K562 (cell line): ENCODE results near the gene FIZ1. TPM values are rescaled to one million over a fixed set of nuclear protein-coding genes. Genes with fewer than 3 reads are reported as not detected.

Experiments
- ATAC-seq: fragments of 200-7000 bp; cut with Tn5 transposase; 3 replicates; pipeline ENCODE4 v1.9.1; 2020; ENCODE audit warnings: moderate library complexity
- BruUV-seq: library from RNA; stranded (reverse); fragments of 400-500 nt; replicated peaks from 2 replicates; lab custom pipeline; 2021; lab: Mats Ljungman, UMichigan
- CTCF ChIA-PET: fragments of 300-600 bp; formaldehyde crosslinking; extraction: SDS; loops from one replicate; lab custom pipeline; 2021; ENCODE audit warnings: low intra/inter-chr PET ratio; lab: Yijun Ruan, JAX
- POLR2A ChIA-PET: fragments of 300-600, 350-650 bp; sonication (Branson Sonifier 250); formaldehyde crosslinking; extraction: SDS; loops from one replicate; lab custom pipeline; 2021; ENCODE audit warnings: antibody characterized with exemption, inconsistent platforms; lab: Yijun Ruan, JAX
- DNase-seq, 4 experiments: peaks; one replicate each; pipeline versions ENCODE4 v3.0.0 to v3.0.0-alpha.2; 2011 to 2018; ENCODE audit warnings: low spot score in 3 of 4, mixed read lengths in 3 of 4; ENCODE audit errors: extremely low read depth in 1 of 4
- FAIRE-seq: peaks from 2 replicates; lab custom pipeline; 2011; peaks lifted over from hg19 to GRCh38; lab: Jason Lieb, UNC
- H2AFZ ChIP-seq: 2 replicates; pipeline ENCODE4 v1.6.0; 2011; ENCODE audit warnings: low read depth, low read length, control low read depth, inconsistent platforms
- H3K27ac ChIP-seq: fragments of 200-600 bp; 3 replicates; pipeline ENCODE4 v1.8.0; 2011; ENCODE audit warnings: low read depth, mild to moderate bottlenecking, control low read depth, inconsistent platforms, low read length, moderate library complexity, mixed read lengths; ENCODE audit errors: extremely low read depth
- H3K27me3 ChIP-seq, 2 experiments: fragments of 300-600 bp in 1 of 2; 2 replicates in 1 of 2; 3 replicates in 1 of 2; pipeline versions ENCODE4 v1.6.0 to v1.8.0; 2011; ENCODE audit warnings: inconsistent platforms in 2 of 2, low read length in 2 of 2, mild to moderate bottlenecking in 1 of 2, mixed read lengths in 1 of 2, moderate library complexity in 1 of 2; ENCODE audit not compliant: control insufficient read depth in 2 of 2, insufficient read depth in 2 of 2
- H3K36me3 ChIP-seq: fragments of 300-600 bp; 3 replicates; pipeline ENCODE4 v1.8.0; 2011; ENCODE audit warnings: mild to moderate bottlenecking, low read length, inconsistent platforms; ENCODE audit not compliant: control insufficient read depth, insufficient read depth
- H3K4me1 ChIP-seq, 2 experiments: fragments of 200-600 bp in 1 of 2; replicated peaks in 1 of 2; 2 replicates in 1 of 2; 3 replicates in 1 of 2; pipeline versions ENCODE4 v1.5.1 to v1.8.0; 2011; ENCODE audit warnings: inconsistent platforms in 2 of 2, low read length in 2 of 2, mild to moderate bottlenecking in 1 of 2, mixed read lengths in 1 of 2, moderate library complexity in 1 of 2; ENCODE audit not compliant: control insufficient read depth in 2 of 2, insufficient read depth in 2 of 2
- H3K4me2 ChIP-seq: 2 replicates; pipeline ENCODE4 v1.6.1; 2011; ENCODE audit warnings: low read length, control low read depth, inconsistent platforms, mixed read lengths; ENCODE audit not compliant: insufficient read depth
- H3K4me3 ChIP-seq: fragments of 200-600 bp; sonication (generic), shearing (Covaris generic); 2 replicates; pipeline ENCODE4 v1.5.1; 2016; ENCODE audit warnings: control low read depth, inconsistent platforms
- H3K79me2 ChIP-seq: fragments of 200-600 bp; 3 replicates; pipeline ENCODE4 v1.8.0; 2011; ENCODE audit warnings: low read length, inconsistent platforms; ENCODE audit not compliant: control insufficient read depth, insufficient read depth
- H3K9ac ChIP-seq, 2 experiments: 2 replicates each; pipeline versions ENCODE4 v1.6.0 to v1.6.1; 2011; ENCODE audit warnings: low read depth in 2 of 2, low read length in 2 of 2, control low read depth in 1 of 2, inconsistent platforms in 1 of 2, mild to moderate bottlenecking in 1 of 2, mixed read lengths in 1 of 2; ENCODE audit not compliant: insufficient read depth in 1 of 2
- H3K9me1 ChIP-seq: one replicate; pipeline ENCODE4 v1.6.0; 2011; ENCODE audit warnings: inconsistent platforms, mild to moderate bottlenecking, low read length, moderate library complexity; ENCODE audit not compliant: control insufficient read depth, insufficient read depth
- H3K9me3 ChIP-seq: replicated peaks from 2 replicates; pipeline ENCODE4 v1.5.1; 2011; ENCODE audit warnings: low read depth, low read length, inconsistent platforms; ENCODE audit not compliant: control insufficient read depth, insufficient read depth
- H4K20me1 ChIP-seq: replicated peaks from 2 replicates; pipeline ENCODE4 v1.6.1; 2011; ENCODE audit warnings: low read length, inconsistent platforms, mixed read lengths; ENCODE audit not compliant: control insufficient read depth, insufficient read depth
- FOS ChIP-seq: IDR thresholded peaks from 3 replicates; pipeline ENCODE4 v1.6.1; 2011; ENCODE audit not compliant: insufficient read length; ENCODE audit errors: extremely low read depth
- HNRNPLL ChIP-seq: fragments of 200-400 bp; formaldehyde crosslinking; IDR thresholded peaks from 2 replicates; pipeline ENCODE4 v1.6.1; 2017; ENCODE audit warnings: low read length, low read depth, mild to moderate bottlenecking; ENCODE audit not compliant: poor library complexity, severe bottlenecking
- KAT7 ChIP-seq: sonication (generic); formaldehyde crosslinking; IDR thresholded peaks from 2 replicates; pipeline ENCODE4 v1.8.0; 2022; ENCODE audit warnings: missing genetic modification reagents, mild to moderate bottlenecking, borderline replicate concordance
- MEIS2 ChIP-seq: fragments of 450-650 bp; IDR thresholded peaks from 2 replicates; pipeline ENCODE4 v1.6.1; 2014; ENCODE audit warnings: mild to moderate bottlenecking; ENCODE audit not compliant: partially characterized antibody
- POLR2A ChIP-seq: fragments of 450-650 bp; conservative IDR thresholded peaks from 2 replicates; pipeline ENCODE4 v1.6.1; 2016
- RBFOX2 ChIP-seq: fragments of 200-400 bp; formaldehyde crosslinking; IDR thresholded peaks from 2 replicates; pipeline ENCODE4 v1.6.1; 2017; ENCODE audit warnings: low read depth, mild to moderate bottlenecking, low read length, moderate library complexity
- RBM39 ChIP-seq: fragments of 200-400 bp; formaldehyde crosslinking; optimal IDR thresholded peaks from 2 replicates; pipeline ENCODE3; 2018; ENCODE audit warnings: low read depth, low read length
- RFX5 ChIP-seq: IDR thresholded peaks from 2 replicates; pipeline ENCODE4 v1.6.1; 2011; ENCODE audit warnings: low read depth, mild to moderate bottlenecking, improper control_type of control experiment, low read length
- WGBS: fragments of 100-300 bp; shearing (Covaris generic); methylation state at CpG from one replicate; pipeline ENCODE4 v1.1.6; 2016; ENCODE audit warnings: low coverage, mixed read lengths; ENCODE audit not compliant: insufficient coverage; ENCODE audit errors: missing lambda C conversion rate; 5-methylcytosine and 5-hydroxymethylcytosine counted together
- in situ Hi-C: fragments of 300-500 bp; cut with MboI; formaldehyde crosslinking; loops from 4 replicates; pipeline ENCODE4 v1.15.0; 2018; ENCODE audit warnings: inconsistent platforms, mixed read lengths
- intact Hi-C: fragments of 100-400 bp; cut with micrococcal nuclease; formaldehyde crosslinking; loops from 2 replicates; pipeline ENCODE4 v1.14.2; 2022
- polyA plus RNA-seq, 8 experiments: library from polyadenylated mRNA; depleted of rRNA in 4 of 8; stranded (reverse) in 5 of 8; unstranded in 3 of 8; fragments of >200 nt; fragmentation: Nextera tagmentation in 2 of 8; fragmentation: Illumina TruSeq in 1 of 8; extraction: Ambion mirVana in 2 of 8; extraction: Trizol in 1 of 8; gene quantifications; 2 replicates each; pipeline versions ENCODE4 v1.2.1 to v1.2.3, GENCODE V29; 2011 to 2014; ENCODE audit warnings: inconsistent platforms in 1 of 8, missing spikeins in 1 of 8
- total RNA-seq, 7 experiments: library from RNA; depleted of rRNA in 6 of 7; stranded (reverse); fragments of >200 nt in 6 of 7; fragmentation: Illumina TruSeq in 2 of 7; extraction: Trizol in 2 of 7; gene quantifications; 2 replicates each; pipeline versions ENCODE4 v1.2.1 to v1.2.3, GENCODE V29; 2011 to 2021; ENCODE audit warnings: low replicate concordance in 1 of 7
- TF ChIP-seq, protein P1 (sequence below): fragments of 450-650 bp; IDR thresholded peaks from 2 replicates; pipeline ENCODE4 v1.6.1; 2016; ENCODE audit warnings: mild to moderate bottlenecking, moderate library complexity
- TF ChIP-seq, protein P2 (sequence below): sonication (generic); formaldehyde crosslinking; IDR thresholded peaks from 2 replicates; pipeline ENCODE4 v1.8.0; 2022; ENCODE audit warnings: missing genetic modification reagents, mild to moderate bottlenecking, moderate library complexity, borderline replicate concordance

FIZ1 gene
- total and polyA plus RNA-seq, 9 of the 15 experiments (the other 6 are each of a cell fraction or from before 2014, with no cell fraction given) = 0.79 to 17.5 (median 5.5) TPM

GRCh38 chr19:55644191-55644833 lies 45.0 kb upstream of the FIZ1 start:
- FAIRE-seq = no peak
- no peak overlapping the region for H2AFZ ChIP-seq
- H3K4me1 ChIP-seq = peaks cover 45 to 78% of the 10 kb centered on the region in 2 experiments
- no peaks in the 10 kb centered on the region for H4K20me1 ChIP-seq
- H3K4me2 ChIP-seq = peak overlapping the region; percentile 90
- no peaks in the 10 kb centered on the region for H3K9me1 ChIP-seq
- peaks cover 79% of the 10 kb centered on the region for H3K79me2 ChIP-seq
- peak overlapping the region; percentile 74 for H3K27ac ChIP-seq
- 33% methylated on average over 12 of the region's 12 CpGs for WGBS
- DNase-seq = no peak
- in situ Hi-C loops (loop anchor here (25.0 kb wide), 2 partner anchors 507 to 668 kb away; partner anchors contain the start of genes TNNT1 and ZSCAN5A), intact Hi-C loops (no loop called here)
- ChIA-PET CTCF (interaction anchor here (1.0 kb wide), 1 partner anchor 10 kb away, joined by 3 read pairs; no protein-coding TSS in a partner anchor), POLR2A (no interaction called here)
- H3K9ac ChIP-seq = peak overlapping the region; percentile 88 to 98
- H3K4me3 ChIP-seq = peak overlapping the region; percentile 94
- no TSS peak for BruUV-seq
- H3K27me3 ChIP-seq = no peaks in the 10 kb centered on the region
- ATAC-seq = no peak
- H3K9me3 ChIP-seq = no peaks in the 10 kb centered on the region
- no peak for TF ChIP-seq KAT7 (CRISPR knock-in tag)
- TF ChIP-seq, protein P1, sequence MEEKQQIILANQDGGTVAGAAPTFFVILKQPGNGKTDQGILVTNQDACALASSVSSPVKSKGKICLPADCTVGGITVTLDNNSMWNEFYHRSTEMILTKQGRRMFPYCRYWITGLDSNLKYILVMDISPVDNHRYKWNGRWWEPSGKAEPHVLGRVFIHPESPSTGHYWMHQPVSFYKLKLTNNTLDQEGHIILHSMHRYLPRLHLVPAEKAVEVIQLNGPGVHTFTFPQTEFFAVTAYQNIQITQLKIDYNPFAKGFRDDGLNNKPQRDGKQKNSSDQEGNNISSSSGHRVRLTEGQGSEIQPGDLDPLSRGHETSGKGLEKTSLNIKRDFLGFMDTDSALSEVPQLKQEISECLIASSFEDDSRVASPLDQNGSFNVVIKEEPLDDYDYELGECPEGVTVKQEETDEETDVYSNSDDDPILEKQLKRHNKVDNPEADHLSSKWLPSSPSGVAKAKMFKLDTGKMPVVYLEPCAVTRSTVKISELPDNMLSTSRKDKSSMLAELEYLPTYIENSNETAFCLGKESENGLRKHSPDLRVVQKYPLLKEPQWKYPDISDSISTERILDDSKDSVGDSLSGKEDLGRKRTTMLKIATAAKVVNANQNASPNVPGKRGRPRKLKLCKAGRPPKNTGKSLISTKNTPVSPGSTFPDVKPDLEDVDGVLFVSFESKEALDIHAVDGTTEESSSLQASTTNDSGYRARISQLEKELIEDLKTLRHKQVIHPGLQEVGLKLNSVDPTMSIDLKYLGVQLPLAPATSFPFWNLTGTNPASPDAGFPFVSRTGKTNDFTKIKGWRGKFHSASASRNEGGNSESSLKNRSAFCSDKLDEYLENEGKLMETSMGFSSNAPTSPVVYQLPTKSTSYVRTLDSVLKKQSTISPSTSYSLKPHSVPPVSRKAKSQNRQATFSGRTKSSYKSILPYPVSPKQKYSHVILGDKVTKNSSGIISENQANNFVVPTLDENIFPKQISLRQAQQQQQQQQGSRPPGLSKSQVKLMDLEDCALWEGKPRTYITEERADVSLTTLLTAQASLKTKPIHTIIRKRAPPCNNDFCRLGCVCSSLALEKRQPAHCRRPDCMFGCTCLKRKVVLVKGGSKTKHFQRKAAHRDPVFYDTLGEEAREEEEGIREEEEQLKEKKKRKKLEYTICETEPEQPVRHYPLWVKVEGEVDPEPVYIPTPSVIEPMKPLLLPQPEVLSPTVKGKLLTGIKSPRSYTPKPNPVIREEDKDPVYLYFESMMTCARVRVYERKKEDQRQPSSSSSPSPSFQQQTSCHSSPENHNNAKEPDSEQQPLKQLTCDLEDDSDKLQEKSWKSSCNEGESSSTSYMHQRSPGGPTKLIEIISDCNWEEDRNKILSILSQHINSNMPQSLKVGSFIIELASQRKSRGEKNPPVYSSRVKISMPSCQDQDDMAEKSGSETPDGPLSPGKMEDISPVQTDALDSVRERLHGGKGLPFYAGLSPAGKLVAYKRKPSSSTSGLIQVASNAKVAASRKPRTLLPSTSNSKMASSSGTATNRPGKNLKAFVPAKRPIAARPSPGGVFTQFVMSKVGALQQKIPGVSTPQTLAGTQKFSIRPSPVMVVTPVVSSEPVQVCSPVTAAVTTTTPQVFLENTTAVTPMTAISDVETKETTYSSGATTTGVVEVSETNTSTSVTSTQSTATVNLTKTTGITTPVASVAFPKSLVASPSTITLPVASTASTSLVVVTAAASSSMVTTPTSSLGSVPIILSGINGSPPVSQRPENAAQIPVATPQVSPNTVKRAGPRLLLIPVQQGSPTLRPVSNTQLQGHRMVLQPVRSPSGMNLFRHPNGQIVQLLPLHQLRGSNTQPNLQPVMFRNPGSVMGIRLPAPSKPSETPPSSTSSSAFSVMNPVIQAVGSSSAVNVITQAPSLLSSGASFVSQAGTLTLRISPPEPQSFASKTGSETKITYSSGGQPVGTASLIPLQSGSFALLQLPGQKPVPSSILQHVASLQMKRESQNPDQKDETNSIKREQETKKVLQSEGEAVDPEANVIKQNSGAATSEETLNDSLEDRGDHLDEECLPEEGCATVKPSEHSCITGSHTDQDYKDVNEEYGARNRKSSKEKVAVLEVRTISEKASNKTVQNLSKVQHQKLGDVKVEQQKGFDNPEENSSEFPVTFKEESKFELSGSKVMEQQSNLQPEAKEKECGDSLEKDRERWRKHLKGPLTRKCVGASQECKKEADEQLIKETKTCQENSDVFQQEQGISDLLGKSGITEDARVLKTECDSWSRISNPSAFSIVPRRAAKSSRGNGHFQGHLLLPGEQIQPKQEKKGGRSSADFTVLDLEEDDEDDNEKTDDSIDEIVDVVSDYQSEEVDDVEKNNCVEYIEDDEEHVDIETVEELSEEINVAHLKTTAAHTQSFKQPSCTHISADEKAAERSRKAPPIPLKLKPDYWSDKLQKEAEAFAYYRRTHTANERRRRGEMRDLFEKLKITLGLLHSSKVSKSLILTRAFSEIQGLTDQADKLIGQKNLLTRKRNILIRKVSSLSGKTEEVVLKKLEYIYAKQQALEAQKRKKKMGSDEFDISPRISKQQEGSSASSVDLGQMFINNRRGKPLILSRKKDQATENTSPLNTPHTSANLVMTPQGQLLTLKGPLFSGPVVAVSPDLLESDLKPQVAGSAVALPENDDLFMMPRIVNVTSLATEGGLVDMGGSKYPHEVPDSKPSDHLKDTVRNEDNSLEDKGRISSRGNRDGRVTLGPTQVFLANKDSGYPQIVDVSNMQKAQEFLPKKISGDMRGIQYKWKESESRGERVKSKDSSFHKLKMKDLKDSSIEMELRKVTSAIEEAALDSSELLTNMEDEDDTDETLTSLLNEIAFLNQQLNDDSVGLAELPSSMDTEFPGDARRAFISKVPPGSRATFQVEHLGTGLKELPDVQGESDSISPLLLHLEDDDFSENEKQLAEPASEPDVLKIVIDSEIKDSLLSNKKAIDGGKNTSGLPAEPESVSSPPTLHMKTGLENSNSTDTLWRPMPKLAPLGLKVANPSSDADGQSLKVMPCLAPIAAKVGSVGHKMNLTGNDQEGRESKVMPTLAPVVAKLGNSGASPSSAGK = no peak
- TF ChIP-seq RBFOX2 = peak; percentile 31; the same call in 1 of the 2 replicates
- TF ChIP-seq, protein P2, sequence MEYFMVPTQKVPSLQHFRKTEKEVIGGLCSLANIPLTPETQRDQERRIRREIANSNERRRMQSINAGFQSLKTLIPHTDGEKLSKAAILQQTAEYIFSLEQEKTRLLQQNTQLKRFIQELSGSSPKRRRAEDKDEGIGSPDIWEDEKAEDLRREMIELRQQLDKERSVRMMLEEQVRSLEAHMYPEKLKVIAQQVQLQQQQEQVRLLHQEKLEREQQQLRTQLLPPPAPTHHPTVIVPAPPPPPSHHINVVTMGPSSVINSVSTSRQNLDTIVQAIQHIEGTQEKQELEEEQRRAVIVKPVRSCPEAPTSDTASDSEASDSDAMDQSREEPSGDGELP (CRISPR knock-in tag) = peak; percentile 7; the same call in 1 of the 2 replicates
- no peak for TF ChIP-seq FOS
- no peak for TF ChIP-seq RFX5
- TF ChIP-seq RBM39 = peak; percentile 70
- no peak for TF ChIP-seq MEIS2
- peak; percentile 25; the same call in 1 of the 2 replicates for TF ChIP-seq POLR2A
- TF ChIP-seq HNRNPLL = peak; percentile 9
- H3K36me3 ChIP-seq = peaks cover 26% of the 10 kb centered on the region; the same call in 2 of the 3 replicates
